DND-41 (cell line): ENCODE data around the gene ALDH3B1.

Experiments used
- CTCF ChIP-seq: IDR thresholded peaks from 2 replicates; pipeline ENCODE4 v1.5.1; 2012; ENCODE audit warnings: borderline replicate concordance, low read length, moderate library complexity, mild to moderate bottlenecking; ENCODE audit not compliant: poor library complexity, severe bottlenecking; ENCODE audit errors: extremely low read depth
- EZH2 ChIP-seq: IDR thresholded peaks from 3 replicates; pipeline ENCODE4 v1.6.1; 2012; ENCODE audit warnings: borderline replicate concordance, low read depth, mild to moderate bottlenecking, moderate library complexity, low read length, inconsistent platforms; ENCODE audit not compliant: severe bottlenecking

DNA sequence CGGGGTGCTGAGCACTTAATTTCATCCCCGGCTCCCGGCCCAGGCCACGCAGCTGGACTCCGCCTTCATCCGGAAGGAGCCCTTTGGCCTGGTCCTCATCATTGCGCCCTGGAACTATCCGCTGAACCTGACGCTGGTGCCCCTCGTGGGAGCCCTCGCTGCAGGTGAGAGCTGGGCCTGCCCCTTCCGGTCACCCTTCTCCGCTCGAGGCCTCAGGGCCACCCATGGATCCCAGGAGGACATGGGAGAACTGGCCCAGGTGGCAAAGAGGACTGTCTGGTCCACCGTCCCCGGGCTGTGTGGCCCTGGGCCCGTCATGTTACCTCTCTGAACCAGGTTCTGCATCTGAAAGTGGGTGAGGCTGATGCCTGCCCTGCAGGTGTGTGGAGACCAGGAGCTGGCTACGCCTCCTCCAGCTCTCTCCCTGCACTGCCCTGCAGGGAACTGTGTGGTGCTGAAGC is 8.6 kb downstream of the ALDH3B1 start:
- no peak for TF ChIP-seq CTCF
- no peak for TF ChIP-seq EZH2
